Stimulated activated CD8-positive, alpha-beta memory T cell treated with anti-CD3 and anti-CD28 coated beads, Interleukin-7, amount 100 ng/mL, for 24 hours (primary cell): ENCODE results near the gene ERMAP.
"Not testable (repeated sequence)": the region's sequence is repeated elsewhere in the genome, so short reads cannot be mapped to it uniquely, and the experiment has no call there.

Experiments
- DNase-seq: peaks from one replicate; pipeline ENCODE4 v3.0.0-alpha.2; 2020; ENCODE audit warnings: low read depth

Gene ERMAP

GRCh38 chr1:42807056-42807668 is 9.8 kb upstream of the ERMAP start:
- no peak for DNase-seq

- not testable (repeated sequence) for DNase-seq
Measured at GRCh38 chr1:42814815-42815214, 2.1 kb upstream of the ERMAP start.

GRCh38 chr1:42815941-42816584 is 859 bp upstream of the ERMAP start:
- DNase-seq = no peak

GRCh38 chr1:42817440-42817767 is 482 bp downstream of the ERMAP start:
- no peak for DNase-seq

GRCh38 chr1:42817976-42818375 is 1.1 kb downstream of the ERMAP start:
- DNase-seq = no peak

GRCh38 chr1:42820813-42821212 is 3.9 kb downstream of the ERMAP start:
- no peak for DNase-seq

GRCh38 chr1:42821690-42822089 is 4.8 kb downstream of the ERMAP start:
- DNase-seq = no peak

- DNase-seq = no peak
Measured at GRCh38 chr1:42822800-42823392, 6.0 kb downstream of the ERMAP start.

GRCh38 chr1:42824481-42825035 is 7.6 kb downstream of the ERMAP start:
- DNase-seq = no peak

- DNase-seq = no peak
Measured at GRCh38 chr1:42825036-42825851, 8.3 kb downstream of the ERMAP start.

- DNase-seq = no peak
Measured at GRCh38 chr1:42830631-42831030, 13.7 kb downstream of the ERMAP start.

GRCh38 chr1:42831273-42831672 is 14.4 kb downstream of the ERMAP start:
- DNase-seq = no peak

GRCh38 chr1:42832641-42833240 is 15.8 kb downstream of the ERMAP start:
- DNase-seq = no peak

- no peak for DNase-seq
Measured at GRCh38 chr1:42833981-42834380, 17.1 kb downstream of the ERMAP start.

GRCh38 chr1:42834803-42835202 is 17.9 kb downstream of the ERMAP start:
- no peak for DNase-seq

GRCh38 chr1:42835422-42835821 is 18.5 kb downstream of the ERMAP start:
- no peak for DNase-seq

- DNase-seq = no peak
Measured at GRCh38 chr1:42837709-42838108, 20.8 kb downstream of the ERMAP start.

GRCh38 chr1:42838482-42839190 is 21.7 kb downstream of the ERMAP start:
- DNase-seq = no peak

GRCh38 chr1:42841010-42841409 is 24.1 kb downstream of the ERMAP start:
- DNase-seq = no peak

GRCh38 chr1:42841440-42842147 is 24.7 kb downstream of the ERMAP start:
- no peak for DNase-seq

GRCh38 chr1:42844592-42845140 is 27.7 kb downstream of the ERMAP start:
- DNase-seq = no peak
